ENCODE results near the gene UNC13A. TPM values are rescaled to one million over a fixed set of nuclear protein-coding genes. Genes with fewer than 3 reads are reported as not detected.

Gene UNC13A
- total RNA-seq, 1 experiment from 2014 or later: 22.2 TPM

DNA sequence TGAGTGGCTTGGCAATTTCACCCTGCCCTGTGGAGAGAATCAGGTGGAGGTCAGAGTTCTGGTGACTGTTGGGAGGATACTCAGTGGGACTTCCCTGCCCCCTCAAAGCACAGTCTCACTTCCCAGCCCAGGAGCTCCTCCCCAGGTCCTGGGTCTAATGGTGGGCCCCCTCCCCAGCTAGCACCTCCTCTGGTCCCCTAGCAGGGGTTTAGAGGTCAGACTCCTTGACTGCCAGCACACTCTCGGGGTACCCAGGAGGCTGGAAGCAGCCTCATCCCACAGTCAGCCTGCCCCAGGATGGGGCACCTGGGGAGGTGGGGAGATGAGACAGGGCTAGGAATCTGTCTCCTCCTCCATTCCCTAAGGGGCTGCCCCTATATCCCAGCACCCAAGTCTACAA, 67.5 kb downstream of the UNC13A start:
- H3K4ac ChIP-seq (ENCODE audit: low read depth, low read length): no peak overlapping the region
- no peak overlapping the region for H2BK120ac ChIP-seq (ENCODE audit: low read depth, low read length, poor library complexity, severe bottlenecking)
- Mint-ChIP-seq H3K9me3 (no peaks in the 10 kb centered on the region; a peak in 1 of 5 replicates), H3K36me3 (ENCODE audit: insufficient read depth in 1 of 3, low read depth in 3 of 3) (peaks cover 19 to 48% (median 45%) of the 10 kb centered on the region in 3 experiments), H3K27ac (no peak overlapping the region), H3K27me3 (ENCODE audit: low read depth) (0 out of 2 replicates have a peak, but pooled peaks cover 2% of the 10 kb centered on the region), H3K4me1 (peaks cover 0 to 18% of the 10 kb centered on the region in 2 experiments; a peak in 2 of 4 replicates), H3K4me3 (no peak overlapping the region)
- H2BK5ac ChIP-seq (ENCODE audit: insufficient read length, low read length): no peak overlapping the region
- H4K5ac ChIP-seq (ENCODE audit: insufficient read length, low read depth, low read length): no peak overlapping the region
- no peaks in the 10 kb centered on the region for H3K9me3 ChIP-seq (ENCODE audit: control insufficient read depth, low read depth, low read length)
- H3K27ac ChIP-seq (ENCODE audit: insufficient read length, low read depth, low read length): no peak overlapping the region
- H3K18ac ChIP-seq (ENCODE audit: insufficient read length, low read depth, low read length): no peak overlapping the region
- no CpG with 5 or more reads among the region's 1 CpG for WGBS (ENCODE audit: extremely low coverage, insufficient read length, low lambda C conversion rate)
- H2BK15ac ChIP-seq (ENCODE audit: low read depth, low read length): no peak overlapping the region
- H3K14ac ChIP-seq (ENCODE audit: insufficient read depth, low read length): no peak overlapping the region
- no peak overlapping the region for H2BK20ac ChIP-seq (ENCODE audit: low read depth, low read length, poor library complexity, severe bottlenecking)
- no peak overlapping the region for H3K23ac ChIP-seq (ENCODE audit: insufficient read length, low read depth, low read length)
- no peak overlapping the region for H2AFZ ChIP-seq (ENCODE audit: low read length)
- no peaks in the 10 kb centered on the region for H3K23me2 ChIP-seq (ENCODE audit: insufficient read length, low read depth, low read length, poor library complexity, severe bottlenecking)
- H4K20me1 ChIP-seq (ENCODE audit: control insufficient read depth, insufficient read depth, insufficient read length): peaks cover 2% of the 10 kb centered on the region
- no peak overlapping the region for H2BK12ac ChIP-seq (ENCODE audit: insufficient read length, low read depth, low read length)
- H4K8ac ChIP-seq (replicated peaks; ENCODE audit: insufficient read length, low read depth, low read length): no peak overlapping the region
- no peak overlapping the region for H3T11ph ChIP-seq (ENCODE audit: low read length)
- H2AK5ac ChIP-seq (ENCODE audit: insufficient read length, low read length): no peak overlapping the region
- no peak overlapping the region for H3K4me2 ChIP-seq (ENCODE audit: insufficient read depth, insufficient read length, low read length)
- no peaks in the 10 kb centered on the region for H3K27me3 ChIP-seq (ENCODE audit: insufficient read depth, low read length)
- no peak overlapping the region for H3K9ac ChIP-seq (ENCODE audit: extremely low read depth, insufficient read length, low read length)
- TF ChIP-seq, protein P1, sequence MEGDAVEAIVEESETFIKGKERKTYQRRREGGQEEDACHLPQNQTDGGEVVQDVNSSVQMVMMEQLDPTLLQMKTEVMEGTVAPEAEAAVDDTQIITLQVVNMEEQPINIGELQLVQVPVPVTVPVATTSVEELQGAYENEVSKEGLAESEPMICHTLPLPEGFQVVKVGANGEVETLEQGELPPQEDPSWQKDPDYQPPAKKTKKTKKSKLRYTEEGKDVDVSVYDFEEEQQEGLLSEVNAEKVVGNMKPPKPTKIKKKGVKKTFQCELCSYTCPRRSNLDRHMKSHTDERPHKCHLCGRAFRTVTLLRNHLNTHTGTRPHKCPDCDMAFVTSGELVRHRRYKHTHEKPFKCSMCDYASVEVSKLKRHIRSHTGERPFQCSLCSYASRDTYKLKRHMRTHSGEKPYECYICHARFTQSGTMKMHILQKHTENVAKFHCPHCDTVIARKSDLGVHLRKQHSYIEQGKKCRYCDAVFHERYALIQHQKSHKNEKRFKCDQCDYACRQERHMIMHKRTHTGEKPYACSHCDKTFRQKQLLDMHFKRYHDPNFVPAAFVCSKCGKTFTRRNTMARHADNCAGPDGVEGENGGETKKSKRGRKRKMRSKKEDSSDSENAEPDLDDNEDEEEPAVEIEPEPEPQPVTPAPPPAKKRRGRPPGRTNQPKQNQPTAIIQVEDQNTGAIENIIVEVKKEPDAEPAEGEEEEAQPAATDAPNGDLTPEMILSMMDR (conservative IDR thresholded peaks at IDR 0.05): no peak
- DNase-seq: no peak
- H3K79me2 ChIP-seq (ENCODE audit: insufficient read depth, low read length): no peaks in the 10 kb centered on the region
- H4K91ac ChIP-seq (ENCODE audit: insufficient read length, low read depth, low read length): no peak overlapping the region
- H3K56ac ChIP-seq (ENCODE audit: insufficient read length, low read depth, low read length): no peak overlapping the region
- no peaks in the 10 kb centered on the region for H3K79me1 ChIP-seq (ENCODE audit: insufficient read depth, low read depth, low read length, poor library complexity, severe bottlenecking)
- no peaks in the 10 kb centered on the region for H3K4me1 ChIP-seq (ENCODE audit: insufficient read depth, low read length)

Measured in H9 (cell line).